Transverse colon (tissue), 4 donors: Measurements from ENCODE around the gene RNF144B. TPM values are rescaled to one million over a fixed set of nuclear protein-coding genes. Genes with fewer than 3 reads are reported as not detected.

Source experiments
- DNase-seq: peaks from one replicate; pipeline ENCODE4 v3.0.0-alpha.2; 2019
- H3K27ac ChIP-seq, 4 donors: fragments of 200-600 bp; sonication (generic); 2 replicates each; pipeline ENCODE4 v1.5.1; 2016 to 2018; ENCODE audit warnings: inconsistent platforms in 4 of 4
- H3K27me3 ChIP-seq: fragments of 200-600 bp; sonication (generic); 2 replicates; pipeline ENCODE4 v1.5.1; 2017; ENCODE audit warnings: inconsistent platforms
- H3K36me3 ChIP-seq, 4 donors: fragments of 200-600 bp; sonication (generic); 2 replicates each; pipeline ENCODE4 v1.5.1; 2017 to 2019; ENCODE audit warnings: inconsistent platforms in 4 of 4
- H3K4me1 ChIP-seq, 4 donors: fragments of 200-600 bp; sonication (generic); 2 replicates each; pipeline ENCODE4 v1.5.1; 2017 to 2020; ENCODE audit warnings: inconsistent platforms in 4 of 4
- H3K4me3 ChIP-seq, 4 donors: fragments of 200-600 bp; sonication (generic); 1 replicate in 1 of 4; 2 replicates in 3 of 4; pipeline versions ENCODE4 v1.5.1 to v1.6.1; 2017 to 2019; ENCODE audit warnings: inconsistent platforms in 4 of 4
- H3K9me3 ChIP-seq, 2 donors: fragments of 200-600 bp; sonication (generic); 2 replicates each; pipeline ENCODE4 v1.5.1; 2017 to 2019; ENCODE audit warnings: inconsistent platforms in 2 of 2
- CTCF ChIP-seq, 5 experiments: fragments of 200-600 bp in 3 of 5; fragments of 450-650 bp in 2 of 5; sonication (generic) in 3 of 5; IDR thresholded peaks; 1 replicate in 2 of 5; 2 replicates in 3 of 5; pipeline ENCODE4 v1.5.1; 2016 to 2017; ENCODE audit warnings: antibody characterized with exemption in 5 of 5, inconsistent platforms in 3 of 5, mild to moderate bottlenecking in 2 of 5, moderate library complexity in 1 of 5
- EP300 ChIP-seq: sonication (generic); formaldehyde crosslinking; IDR thresholded peaks from one replicate; pipeline ENCODE4 v1.6.1; 2017; ENCODE audit warnings: antibody characterized with exemption, low read depth
- POLR2A ChIP-seq: fragments of 450-650 bp; IDR thresholded peaks from one replicate; pipeline ENCODE4 v1.6.1; 2016; ENCODE audit warnings: antibody characterized with exemption, mild to moderate bottlenecking, moderate library complexity
- POLR2AphosphoS5 ChIP-seq, 3 donors: sonication (generic); formaldehyde crosslinking; IDR thresholded peaks; one replicate each; pipeline ENCODE4 v1.6.1; 2016; ENCODE audit warnings: antibody characterized with exemption in 3 of 3
- WGBS, 2 donors: methylation state at CpG; one replicate each; pipeline ENCODE4 v1.1.5; 2018; ENCODE audit warnings: low coverage in 1 of 2; 5-methylcytosine and 5-hydroxymethylcytosine counted together
- in situ Hi-C, 4 donors: fragments of 200-750 bp; cut with MboI; loops; one replicate each; pipeline versions ENCODE4 v1.15.0 to v1.15.1; 2017; ENCODE audit warnings: low sequenced_read_pairs in 3 of 4, low pct_ligation_motif_present in 1 of 4, low pct_unique_long_range_greater_than_20kb in 1 of 4
- intact Hi-C: fragments of 100-400 bp; cut with DNase I; formaldehyde crosslinking; loops from one replicate; pipeline ENCODE4 v1.15.1; 2023; ENCODE audit warnings: low total_unique reads
- total RNA-seq, 4 donors: library from RNA; depleted of rRNA; stranded (reverse); fragments of >200 nt; gene quantifications; one replicate each; pipeline ENCODE4 v1.1.0, GENCODE V29; 2016

Gene RNF144B
- total RNA-seq, 4 donors from 2014 or later: 1.4 to 4.5 (median 3.8) TPM

GRCh38 chr6:18343741-18344140, 43.4 kb upstream of the RNF144B start:
- Histone ChIP-seq H3K4me1 (no peaks in the 10 kb centered on the region), H3K4me3 (no peak overlapping the region), H3K36me3 (no peaks in the 10 kb centered on the region), H3K27ac (no peak overlapping the region), H3K9me3 (no peaks in the 10 kb centered on the region), H3K27me3 (peaks cover 3% of the 10 kb centered on the region)
- WGBS, 2 donors: 54% methylated on average over 2 of the region's 2 CpGs; no CpG with 5 or more reads in 1 of the 2 donors
- TF ChIP-seq EP300 (no peak), POLR2AphosphoS5 (IDR thresholded peaks at IDR 0.05) (no peak)
- intact Hi-C loops: no loop called here
- DNase-seq: no peak
- in situ Hi-C loops: no loop called here

GRCh38 chr6:18347021-18347577, 40.1 kb upstream of the RNF144B start:
- H3K9me3 ChIP-seq: no peaks in the 10 kb centered on the region
- no peaks in the 10 kb centered on the region for H3K4me1 ChIP-seq
- H3K4me3 ChIP-seq: no peak overlapping the region
- H3K27ac ChIP-seq: no peak overlapping the region
- intact Hi-C loops (no loop called here), in situ Hi-C loops (no loop called here)
- DNase-seq: no peak
- 75 to 100% methylated on average over 3 to 4 of the region's 4 CpGs for WGBS, 2 donors
- H3K27me3 ChIP-seq: peaks cover 3% of the 10 kb centered on the region
- H3K36me3 ChIP-seq: no peaks in the 10 kb centered on the region
- TF ChIP-seq POLR2AphosphoS5 (IDR thresholded peaks at IDR 0.05): no peak
- no peak for TF ChIP-seq EP300
- TF ChIP-seq POLR2A: no peak
- no peak for TF ChIP-seq CTCF (IDR thresholded peaks at IDR 0.05)

GRCh38 chr6:18347866-18348265, 39.3 kb upstream of the RNF144B start:
- no peaks in the 10 kb centered on the region for H3K4me1 ChIP-seq
- no peak overlapping the region for H3K27ac ChIP-seq
- in situ Hi-C loops: no loop called here
- TF ChIP-seq POLR2AphosphoS5 (IDR thresholded peaks at IDR 0.05) (no peak), EP300 (no peak), POLR2A (no peak), CTCF (IDR thresholded peaks at IDR 0.05) (no peak)
- no peaks in the 10 kb centered on the region for H3K9me3 ChIP-seq
- H3K27me3 ChIP-seq: peaks cover 3% of the 10 kb centered on the region
- H3K36me3 ChIP-seq: no peaks in the 10 kb centered on the region
- 48 to 66% methylated on average over 2 of the region's 2 CpGs for WGBS, 2 donors
- no peak overlapping the region for H3K4me3 ChIP-seq
- intact Hi-C loops: no loop called here
- DNase-seq: no peak

GRCh38 chr6:18349386-18349785, 37.8 kb upstream of the RNF144B start:
- no peak overlapping the region for H3K4me3 ChIP-seq
- H3K36me3 ChIP-seq: no peaks in the 10 kb centered on the region
- intact Hi-C loops (no loop called here), in situ Hi-C loops (no loop called here)
- TF ChIP-seq POLR2A: no peak
- no peak for TF ChIP-seq EP300
- DNase-seq: no peak
- no peaks in the 10 kb centered on the region for H3K4me1 ChIP-seq
- H3K27me3 ChIP-seq: peaks cover 3% of the 10 kb centered on the region
- H3K27ac ChIP-seq: no peak overlapping the region
- H3K9me3 ChIP-seq: no peaks in the 10 kb centered on the region

GRCh38 chr6:18350271-18350670, 36.9 kb upstream of the RNF144B start:
- Histone ChIP-seq H3K36me3 (no peaks in the 10 kb centered on the region), H3K4me3 (no peak overlapping the region), H3K27ac (no peak overlapping the region), H3K4me1 (no peaks in the 10 kb centered on the region), H3K27me3 (peaks cover 3% of the 10 kb centered on the region), H3K9me3 (no peaks in the 10 kb centered on the region)
- 86 to 100% methylated on average over 1 to 4 of the region's 4 CpGs for WGBS, 2 donors
- in situ Hi-C loops (no loop called here), intact Hi-C loops (no loop called here)
- no peak for DNase-seq
- TF ChIP-seq EP300 (no peak), CTCF (IDR thresholded peaks at IDR 0.05) (no peak), POLR2A (no peak), POLR2AphosphoS5 (IDR thresholded peaks at IDR 0.05) (no peak)
